HL-60 (cell line): ENCODE results near the gene RPS6KL1.

Experiments
- TF ChIP-seq, protein P1 (sequence below): IDR thresholded peaks from one replicate; pipeline ENCODE4 v1.5.1; 2011; ENCODE audit warnings: low read length, control low read depth, inconsistent platforms; ENCODE audit not compliant: insufficient read depth
- TF ChIP-seq, protein P2 (sequence below): IDR thresholded peaks from 2 replicates; pipeline ENCODE4 v1.6.1; 2012; ENCODE audit warnings: low read depth; ENCODE audit not compliant: insufficient replicate concordance

DNA sequence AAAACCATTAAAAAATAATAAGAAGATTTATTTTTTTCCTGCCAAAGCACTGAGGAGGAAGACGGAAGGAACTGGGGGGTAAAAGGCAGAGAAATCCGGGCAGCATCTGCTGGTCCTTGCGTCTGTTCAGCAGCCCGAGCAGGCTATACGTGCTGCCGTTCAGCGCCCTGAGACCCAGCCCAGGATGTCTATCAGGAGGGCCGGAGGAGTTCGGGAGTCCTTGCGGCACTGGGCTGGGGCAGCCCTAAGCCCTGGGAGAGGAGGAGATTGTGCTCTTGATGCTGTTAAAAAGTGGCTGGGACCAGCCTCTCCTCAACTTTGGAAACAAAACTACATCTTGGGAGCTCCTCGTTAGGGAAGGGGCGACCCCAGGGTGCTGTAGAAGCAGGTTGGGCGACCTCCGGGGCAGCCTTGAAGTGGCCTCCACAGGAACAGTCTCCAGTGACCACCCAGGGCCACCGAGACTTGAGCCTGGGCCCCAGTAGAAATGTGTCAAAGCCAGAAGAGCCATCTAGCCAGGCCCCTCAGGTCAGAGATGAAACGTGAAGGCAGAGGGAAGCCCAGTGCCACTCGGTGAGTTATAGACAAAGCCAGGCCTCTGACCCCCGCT lies 18.0 kb upstream of the RPS6KL1 start:
- TF ChIP-seq, protein P1, sequence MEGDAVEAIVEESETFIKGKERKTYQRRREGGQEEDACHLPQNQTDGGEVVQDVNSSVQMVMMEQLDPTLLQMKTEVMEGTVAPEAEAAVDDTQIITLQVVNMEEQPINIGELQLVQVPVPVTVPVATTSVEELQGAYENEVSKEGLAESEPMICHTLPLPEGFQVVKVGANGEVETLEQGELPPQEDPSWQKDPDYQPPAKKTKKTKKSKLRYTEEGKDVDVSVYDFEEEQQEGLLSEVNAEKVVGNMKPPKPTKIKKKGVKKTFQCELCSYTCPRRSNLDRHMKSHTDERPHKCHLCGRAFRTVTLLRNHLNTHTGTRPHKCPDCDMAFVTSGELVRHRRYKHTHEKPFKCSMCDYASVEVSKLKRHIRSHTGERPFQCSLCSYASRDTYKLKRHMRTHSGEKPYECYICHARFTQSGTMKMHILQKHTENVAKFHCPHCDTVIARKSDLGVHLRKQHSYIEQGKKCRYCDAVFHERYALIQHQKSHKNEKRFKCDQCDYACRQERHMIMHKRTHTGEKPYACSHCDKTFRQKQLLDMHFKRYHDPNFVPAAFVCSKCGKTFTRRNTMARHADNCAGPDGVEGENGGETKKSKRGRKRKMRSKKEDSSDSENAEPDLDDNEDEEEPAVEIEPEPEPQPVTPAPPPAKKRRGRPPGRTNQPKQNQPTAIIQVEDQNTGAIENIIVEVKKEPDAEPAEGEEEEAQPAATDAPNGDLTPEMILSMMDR = no peak
- TF ChIP-seq, protein P2, sequence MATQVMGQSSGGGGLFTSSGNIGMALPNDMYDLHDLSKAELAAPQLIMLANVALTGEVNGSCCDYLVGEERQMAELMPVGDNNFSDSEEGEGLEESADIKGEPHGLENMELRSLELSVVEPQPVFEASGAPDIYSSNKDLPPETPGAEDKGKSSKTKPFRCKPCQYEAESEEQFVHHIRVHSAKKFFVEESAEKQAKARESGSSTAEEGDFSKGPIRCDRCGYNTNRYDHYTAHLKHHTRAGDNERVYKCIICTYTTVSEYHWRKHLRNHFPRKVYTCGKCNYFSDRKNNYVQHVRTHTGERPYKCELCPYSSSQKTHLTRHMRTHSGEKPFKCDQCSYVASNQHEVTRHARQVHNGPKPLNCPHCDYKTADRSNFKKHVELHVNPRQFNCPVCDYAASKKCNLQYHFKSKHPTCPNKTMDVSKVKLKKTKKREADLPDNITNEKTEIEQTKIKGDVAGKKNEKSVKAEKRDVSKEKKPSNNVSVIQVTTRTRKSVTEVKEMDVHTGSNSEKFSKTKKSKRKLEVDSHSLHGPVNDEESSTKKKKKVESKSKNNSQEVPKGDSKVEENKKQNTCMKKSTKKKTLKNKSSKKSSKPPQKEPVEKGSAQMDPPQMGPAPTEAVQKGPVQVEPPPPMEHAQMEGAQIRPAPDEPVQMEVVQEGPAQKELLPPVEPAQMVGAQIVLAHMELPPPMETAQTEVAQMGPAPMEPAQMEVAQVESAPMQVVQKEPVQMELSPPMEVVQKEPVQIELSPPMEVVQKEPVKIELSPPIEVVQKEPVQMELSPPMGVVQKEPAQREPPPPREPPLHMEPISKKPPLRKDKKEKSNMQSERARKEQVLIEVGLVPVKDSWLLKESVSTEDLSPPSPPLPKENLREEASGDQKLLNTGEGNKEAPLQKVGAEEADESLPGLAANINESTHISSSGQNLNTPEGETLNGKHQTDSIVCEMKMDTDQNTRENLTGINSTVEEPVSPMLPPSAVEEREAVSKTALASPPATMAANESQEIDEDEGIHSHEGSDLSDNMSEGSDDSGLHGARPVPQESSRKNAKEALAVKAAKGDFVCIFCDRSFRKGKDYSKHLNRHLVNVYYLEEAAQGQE = no peak
